ENCODE results near the gene PAX8. TPM values are rescaled to one million over a fixed set of nuclear protein-coding genes. Genes with fewer than 3 reads are reported as not detected.

Gene PAX8
- polyA plus RNA-seq, 1 of the 3 experiments (the other 2 are of a cell fraction), result 0.23 TPM

DNA sequence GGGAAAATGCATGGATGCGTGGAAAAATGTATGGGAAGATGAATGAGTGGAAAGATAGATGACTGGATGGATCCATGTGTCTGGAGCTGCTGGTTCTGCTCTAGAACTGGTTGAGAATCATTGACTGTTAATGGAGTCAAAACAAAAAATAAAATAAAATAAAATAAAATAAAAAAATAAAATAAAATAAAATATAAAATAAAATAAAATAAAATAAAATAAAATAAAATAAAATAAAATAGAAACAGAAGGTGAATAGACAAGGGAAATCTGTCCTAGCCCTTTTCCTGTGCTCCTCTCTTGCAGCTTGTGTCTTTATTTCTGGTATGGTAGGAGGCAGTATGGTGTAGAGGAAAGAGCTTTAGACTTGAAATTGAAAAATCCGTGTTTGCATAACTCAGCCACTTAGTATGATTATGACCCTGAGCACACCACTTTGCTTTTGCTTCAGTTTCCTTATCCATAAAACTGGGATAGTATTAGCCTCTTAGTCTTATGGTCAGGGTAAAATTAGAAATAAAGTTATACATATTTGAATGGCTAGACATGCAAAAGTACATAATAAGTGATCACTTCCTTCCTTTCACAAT lies 54.0 kb downstream of the PAX8 start:
- no peak overlapping the region for H2AFZ ChIP-seq (ENCODE audit: low read depth)
- H3K9ac ChIP-seq, result no peak overlapping the region
- no peak overlapping the region for H3K4me2 ChIP-seq
- no peak overlapping the region for H3K4me3 ChIP-seq (ENCODE audit: low read depth in 2 of 2, low read length in 1 of 2)
- POLR2A ChIA-PET, result no interaction called here
- H3K9me3 ChIP-seq, result no peaks in the 10 kb centered on the region
- no peak for TF ChIP-seq TEAD4 (IDR thresholded peaks at IDR 0.05; ENCODE audit: borderline replicate concordance, insufficient read depth)
- TF ChIP-seq FOXM1 (IDR thresholded peaks at IDR 0.05; ENCODE audit: low read depth), result no peak
- no peak for TF ChIP-seq MAX (IDR thresholded peaks at IDR 0.05; ENCODE audit: low read depth)
- no peak for TF ChIP-seq REST (IDR thresholded peaks at IDR 0.05; ENCODE audit: low read depth, low read length)
- TF ChIP-seq IRF3 (IDR thresholded peaks at IDR 0.05; ENCODE audit: low read depth, low read length), result no peak
- no peak for TF ChIP-seq RCOR1 (IDR thresholded peaks at IDR 0.05; ENCODE audit: low read length)
- no peak for TF ChIP-seq RFX5 (IDR thresholded peaks at IDR 0.05; ENCODE audit: low read length)
- TF ChIP-seq ELF1 (IDR thresholded peaks at IDR 0.05), result no peak
- TF ChIP-seq SMC3 (IDR thresholded peaks at IDR 0.05; ENCODE audit: low read depth, low read length), result no peak
- no peak for TF ChIP-seq YY1 (IDR thresholded peaks at IDR 0.05; ENCODE audit: low read depth)
- TF ChIP-seq SIN3A (IDR thresholded peaks at IDR 0.05; ENCODE audit: borderline replicate concordance, low read depth, low read length), result no peak
- TF ChIP-seq ZBTB33 (IDR thresholded peaks at IDR 0.05; ENCODE audit: borderline replicate concordance, low read depth), result no peak
- no peak for TF ChIP-seq JUND (IDR thresholded peaks at IDR 0.05)
- TF ChIP-seq, protein P1, sequence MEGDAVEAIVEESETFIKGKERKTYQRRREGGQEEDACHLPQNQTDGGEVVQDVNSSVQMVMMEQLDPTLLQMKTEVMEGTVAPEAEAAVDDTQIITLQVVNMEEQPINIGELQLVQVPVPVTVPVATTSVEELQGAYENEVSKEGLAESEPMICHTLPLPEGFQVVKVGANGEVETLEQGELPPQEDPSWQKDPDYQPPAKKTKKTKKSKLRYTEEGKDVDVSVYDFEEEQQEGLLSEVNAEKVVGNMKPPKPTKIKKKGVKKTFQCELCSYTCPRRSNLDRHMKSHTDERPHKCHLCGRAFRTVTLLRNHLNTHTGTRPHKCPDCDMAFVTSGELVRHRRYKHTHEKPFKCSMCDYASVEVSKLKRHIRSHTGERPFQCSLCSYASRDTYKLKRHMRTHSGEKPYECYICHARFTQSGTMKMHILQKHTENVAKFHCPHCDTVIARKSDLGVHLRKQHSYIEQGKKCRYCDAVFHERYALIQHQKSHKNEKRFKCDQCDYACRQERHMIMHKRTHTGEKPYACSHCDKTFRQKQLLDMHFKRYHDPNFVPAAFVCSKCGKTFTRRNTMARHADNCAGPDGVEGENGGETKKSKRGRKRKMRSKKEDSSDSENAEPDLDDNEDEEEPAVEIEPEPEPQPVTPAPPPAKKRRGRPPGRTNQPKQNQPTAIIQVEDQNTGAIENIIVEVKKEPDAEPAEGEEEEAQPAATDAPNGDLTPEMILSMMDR (IDR thresholded peaks at IDR 0.05), result no peak
- no peak for TF ChIP-seq NFIC (IDR thresholded peaks at IDR 0.05; ENCODE audit: borderline replicate concordance)
- TF ChIP-seq USF2 (IDR thresholded peaks at IDR 0.05; ENCODE audit: borderline replicate concordance, low read depth, low read length), result no peak
- no peaks in the 10 kb centered on the region for H3K79me2 ChIP-seq (ENCODE audit: insufficient read depth)
- WGBS (ENCODE audit: low lambda C conversion rate), result 76% methylated on average over 2 of the region's 2 CpGs
- no peaks in the 10 kb centered on the region for H3K27me3 ChIP-seq (ENCODE audit: insufficient read depth)
- H3K9me2 ChIP-seq, result no peaks in the 10 kb centered on the region
- peaks cover 0 to 4% of the 10 kb centered on the region in 2 experiments; a peak in 2 of 4 replicates for H3K4me1 ChIP-seq (ENCODE audit: control insufficient read depth in 1 of 2, insufficient read depth in 2 of 2, low read depth in 1 of 2, low read length in 1 of 2)
- H3K27ac ChIP-seq (ENCODE audit: low read depth in 2 of 2, low read length in 1 of 2), result no peak overlapping the region
- no peaks in the 10 kb centered on the region for H3F3A ChIP-seq (replicated peaks; ENCODE audit: insufficient read depth)
- no peaks in the 10 kb centered on the region for H3K36me3 ChIP-seq (replicated peaks in 1 of 2; ENCODE audit: control insufficient read depth in 1 of 2, insufficient read depth in 2 of 2, low read length in 1 of 2)
- no peak for DNase-seq
- CTCF ChIA-PET, result no interaction called here
- no peaks in the 10 kb centered on the region for H4K20me1 ChIP-seq (ENCODE audit: insufficient read depth)
